HG02970 (cell line): ENCODE results near the gene CD27.
"Not testable (repeated sequence)": the region's sequence is repeated elsewhere in the genome, so short reads cannot be mapped to it uniquely, and the experiment has no call there.

Source experiments
- ATAC-seq: cut with Tn5 transposase; IDR thresholded peaks from one replicate; pipeline ENCODE4 v1.9.1; 2021; ENCODE audit warnings: mild to moderate bottlenecking, moderate library complexity, moderate number of reproducible peaks; ENCODE audit not compliant: unreplicated experiment, low FRiP score

CD27 gene

GRCh38 chr12:6460751-6461371 lies 16.1 kb downstream of the CD27 start:
- no peak for ATAC-seq

- no peak for ATAC-seq
These were observed 16.9 kb downstream of the CD27 start for GRCh38 chr12:6461401-6462233.

DNA sequence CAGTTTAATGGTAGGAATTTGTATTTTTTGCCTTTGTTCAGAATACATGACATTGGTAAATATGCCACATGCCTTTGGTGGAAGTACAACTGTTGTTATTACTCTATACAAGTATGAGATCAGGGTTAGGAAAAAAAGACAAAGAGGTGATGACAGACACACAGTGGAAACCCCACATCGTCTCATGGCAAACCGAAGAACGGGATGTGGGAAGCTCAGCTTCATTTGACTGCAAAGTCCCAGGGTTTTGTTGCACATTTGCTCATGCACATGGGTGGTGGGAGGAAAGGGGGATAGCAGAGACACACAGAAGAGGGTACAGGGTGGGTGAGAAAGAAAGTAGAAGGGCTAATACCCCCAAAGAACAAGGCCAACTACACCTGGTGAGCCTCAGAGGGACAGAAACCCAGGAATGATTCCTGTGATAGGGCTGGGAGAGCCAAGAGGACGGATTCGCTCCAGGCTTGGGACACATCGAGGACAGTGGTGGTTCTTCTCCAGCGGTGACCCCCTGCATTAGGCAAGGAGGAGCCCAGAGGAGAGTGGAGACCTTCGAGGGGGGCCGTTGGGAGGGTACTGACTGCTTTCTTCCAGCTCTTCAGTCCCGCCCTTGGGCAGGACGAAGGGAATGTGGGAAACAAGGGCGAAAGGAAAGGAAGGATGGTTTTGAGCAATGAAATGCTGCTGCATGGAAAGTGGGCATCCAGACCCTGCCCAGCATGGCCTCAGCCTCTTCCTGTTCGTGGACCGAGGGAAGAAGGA lies 17.7 kb downstream of the CD27 start:
- ATAC-seq = no peak

GRCh38 chr12:6463216-6463615 lies 18.5 kb downstream of the CD27 start:
- no peak for ATAC-seq

DNA sequence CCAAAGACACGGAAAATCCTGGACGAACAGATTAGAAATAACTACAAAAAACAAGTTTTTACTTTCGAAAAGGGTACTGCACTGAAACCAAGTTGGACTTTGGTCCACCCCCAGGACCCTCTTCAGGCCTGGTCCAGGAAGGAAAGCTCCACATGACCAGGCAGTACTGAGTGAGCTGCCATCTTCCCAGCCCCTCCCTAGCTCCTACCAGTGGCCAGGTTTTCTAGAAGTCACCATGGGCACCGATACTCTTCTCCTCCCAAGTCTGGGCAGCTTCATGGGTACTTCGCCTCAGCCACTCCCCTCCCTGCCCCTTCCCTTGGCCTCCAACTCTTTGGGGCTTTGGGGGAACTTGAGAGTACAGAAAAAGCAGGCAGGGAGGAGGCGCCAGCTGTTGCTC lies 19.1 kb downstream of the CD27 start:
- no peak for ATAC-seq

DNA sequence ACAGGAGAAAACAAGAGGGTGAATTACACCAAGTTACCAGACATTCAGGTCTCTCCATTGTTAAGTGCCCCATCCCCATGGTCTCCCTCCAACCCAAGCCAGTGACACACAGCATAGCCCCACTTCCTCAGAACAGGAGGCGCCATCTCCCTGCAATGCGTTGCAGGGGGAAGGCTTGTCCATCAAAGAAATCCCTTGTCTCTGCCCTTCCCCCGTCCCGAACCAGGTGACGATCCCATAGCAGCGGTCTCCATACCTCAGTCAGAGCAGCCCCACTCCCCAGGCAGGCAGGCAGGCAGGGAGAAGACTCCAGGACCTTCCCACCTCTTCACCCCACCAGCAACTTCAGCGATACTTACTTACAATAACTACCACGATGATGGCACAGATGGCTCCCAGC lies 19.8 kb downstream of the CD27 start:
- no peak for ATAC-seq

DNA sequence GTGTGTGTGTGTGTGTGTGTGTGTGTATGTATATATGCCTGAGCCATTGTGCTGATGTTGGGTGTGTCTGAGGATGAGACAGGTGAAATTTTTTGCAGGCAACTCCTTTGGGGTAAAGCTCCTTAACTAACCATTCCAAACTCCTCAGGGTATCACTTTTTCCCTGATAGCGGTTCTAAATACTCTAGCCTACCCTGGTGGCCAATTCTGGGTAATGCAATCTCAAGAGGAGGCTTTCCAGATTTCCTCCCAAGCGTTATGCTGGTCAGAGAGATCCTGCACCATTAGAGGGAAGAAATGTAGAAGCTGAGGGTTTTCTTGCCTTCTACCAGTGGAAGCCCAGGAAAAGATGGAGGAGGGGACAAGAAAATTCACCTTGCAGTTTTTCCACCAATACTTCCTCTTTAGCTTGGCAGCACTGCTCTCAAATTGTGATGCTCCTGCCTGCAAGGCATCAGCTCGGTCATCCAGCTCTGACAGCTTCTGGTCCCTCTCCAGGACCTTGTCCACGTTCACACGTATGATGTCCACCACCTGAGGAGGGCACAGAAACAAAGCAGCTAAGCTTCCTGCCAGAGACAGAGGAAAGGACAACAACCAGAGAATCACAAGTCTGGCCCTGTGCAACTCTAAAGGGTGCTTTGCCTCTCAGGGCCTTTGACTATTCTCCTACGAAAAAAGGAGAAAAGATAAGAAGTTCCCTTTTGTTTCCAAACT lies 20.9 kb downstream of the CD27 start:
- ATAC-seq = no peak

- ATAC-seq = no peak
These were observed 21.4 kb downstream of the CD27 start for GRCh38 chr12:6466184-6466573.

- not testable (repeated sequence) for ATAC-seq
These were observed 22.0 kb downstream of the CD27 start for GRCh38 chr12:6466751-6467150.

GRCh38 chr12:6467571-6468282 lies 23.0 kb downstream of the CD27 start:
- ATAC-seq = not testable (repeated sequence)

GRCh38 chr12:6468283-6468575 lies 23.5 kb downstream of the CD27 start:
- ATAC-seq = no peak

GRCh38 chr12:6469092-6469491 lies 24.3 kb downstream of the CD27 start:
- ATAC-seq = no peak

- ATAC-seq = no peak
These were observed 25.0 kb downstream of the CD27 start for GRCh38 chr12:6469609-6470374.

DNA sequence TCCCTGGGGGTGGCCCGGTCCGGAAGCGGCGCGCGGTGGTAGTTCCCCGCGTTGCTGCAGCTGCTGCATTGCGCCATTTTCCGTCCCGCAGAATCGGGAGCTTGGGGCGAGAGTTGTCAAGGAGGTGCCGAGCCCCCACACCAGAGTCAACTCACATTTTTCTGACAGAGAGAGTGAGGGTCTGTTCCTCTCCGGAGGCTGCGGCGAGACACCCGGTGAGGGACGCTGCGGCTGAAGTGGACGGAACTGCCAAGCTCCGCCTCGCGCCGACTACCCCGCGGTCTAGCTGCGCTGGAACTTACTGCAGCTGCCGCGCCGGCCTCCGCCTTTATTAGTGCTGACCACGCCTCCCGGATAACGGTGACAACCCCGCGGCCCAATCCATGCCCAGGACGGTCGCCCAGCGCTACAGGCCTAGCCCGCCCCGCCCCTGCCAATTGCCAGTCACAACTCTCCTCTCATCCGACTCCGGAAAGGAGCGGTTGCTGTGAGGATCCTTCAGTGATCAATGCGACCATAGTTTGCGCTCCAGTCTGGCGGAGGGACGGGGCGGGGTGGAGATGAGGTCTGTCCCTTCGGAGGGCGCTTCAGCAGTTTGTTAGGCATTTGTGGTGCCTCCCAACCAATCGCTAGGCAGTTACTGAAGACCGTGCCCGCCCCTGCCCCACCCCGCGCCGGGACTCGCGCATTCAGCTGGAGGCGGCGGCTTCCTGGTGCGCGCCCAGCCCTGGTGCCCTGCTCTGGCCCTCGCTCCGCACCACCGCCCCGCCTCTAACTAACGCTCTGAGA lies 25.8 kb downstream of the CD27 start, which contains the start of gene VAMP1:
VAMP1 (minus strand) TSS at position 303 of the 789 bp plus-strand sequence; CDS start at position 157, 146 bp downstream.
- ATAC-seq = peak; percentile 78

DNA sequence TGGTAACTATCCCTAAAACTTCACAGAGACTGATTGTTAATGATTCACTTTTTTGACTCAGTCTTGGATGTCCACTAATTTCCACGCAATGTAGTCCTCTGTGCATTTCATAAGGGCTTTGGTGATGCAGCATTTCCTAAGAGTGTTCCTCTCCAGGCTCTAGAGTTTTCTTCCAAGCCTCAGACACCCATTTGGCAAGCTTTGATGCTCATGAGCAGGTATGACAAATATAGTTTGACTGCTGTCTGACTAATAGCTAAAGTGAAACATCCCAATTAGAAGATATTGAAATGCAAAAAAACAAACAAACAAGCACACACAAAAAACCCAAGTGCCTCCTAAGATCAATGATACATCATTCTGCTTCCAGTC lies 27.2 kb downstream of the CD27 start:
- no peak for ATAC-seq

GRCh38 chr12:6472491-6472890 lies 27.7 kb downstream of the CD27 start:
- no peak for ATAC-seq

- ATAC-seq = not testable (repeated sequence)
These were observed 30.6 kb downstream of the CD27 start for GRCh38 chr12:6475233-6475975.

DNA sequence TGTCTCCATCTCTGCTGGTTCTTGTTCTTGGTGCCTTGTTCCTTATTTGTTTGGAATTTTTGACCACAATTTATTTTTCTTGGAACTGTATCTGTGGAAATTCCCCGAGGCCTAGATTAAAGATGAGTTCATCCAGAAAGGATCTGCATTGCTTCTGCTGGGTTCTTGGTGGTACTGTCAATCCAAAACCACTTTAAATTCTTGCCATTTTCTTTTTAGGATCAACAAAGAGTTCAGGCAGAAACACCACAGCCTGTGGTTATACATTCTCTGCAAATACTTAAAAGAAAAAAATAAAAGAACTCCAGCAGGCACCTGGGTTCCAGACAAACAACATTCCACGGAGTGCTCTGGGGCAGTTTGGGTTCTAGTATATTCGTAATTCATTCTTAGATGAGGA lies 31.7 kb downstream of the CD27 start:
- ATAC-seq = no peak
